Measurements from ENCODE around the gene C3orf20. TPM values are rescaled to one million over a fixed set of nuclear protein-coding genes. Genes with fewer than 3 reads are reported as not detected.

The C3orf20 gene
- total and polyA plus RNA-seq, 9 of the 15 experiments (the other 6 are each of a cell fraction or from before 2014, with no cell fraction given): 0.04 TPM; not detected in 8

GRCh38 chr3:14726441-14726780 is 51.5 kb downstream of the C3orf20 start:
- FAIRE-seq (no peak), ATAC-seq (no peak), DNase-seq (ENCODE audit: extremely low read depth in 1 of 4, low spot score in 3 of 4) (no peak)
- Histone ChIP-seq H3K36me3 (ENCODE audit: control insufficient read depth, insufficient read depth, low read length) (no peaks in the 10 kb centered on the region), H4K20me1 (replicated peaks; ENCODE audit: control insufficient read depth, insufficient read depth, low read length) (no peaks in the 10 kb centered on the region), H3K4me3 (no peak overlapping the region), H3K4me1 (replicated peaks in 1 of 2; ENCODE audit: control insufficient read depth in 2 of 2, insufficient read depth in 2 of 2, low read length in 2 of 2) (no peaks in the 10 kb centered on the region), H3K79me2 (ENCODE audit: control insufficient read depth, insufficient read depth, low read length) (no peaks in the 10 kb centered on the region), H3K9ac (ENCODE audit: insufficient read depth in 1 of 2, low read depth in 2 of 2, low read length in 2 of 2) (no peak overlapping the region), H3K27ac (ENCODE audit: extremely low read depth, low read depth, low read length) (no peak overlapping the region), H2AFZ (ENCODE audit: low read depth, low read length) (no peak overlapping the region), H3K9me3 (replicated peaks; ENCODE audit: control insufficient read depth, insufficient read depth, low read depth, low read length) (no peaks in the 10 kb centered on the region), H3K4me2 (ENCODE audit: insufficient read depth, low read length) (no peak overlapping the region), H3K9me1 (ENCODE audit: control insufficient read depth, insufficient read depth, low read length) (no peaks in the 10 kb centered on the region), H3K27me3 (ENCODE audit: control insufficient read depth in 2 of 2, insufficient read depth in 2 of 2, low read length in 2 of 2) (peaks cover 10 to 38% of the 10 kb centered on the region in 2 experiments; a peak in 4 of 5 replicates)
- intact Hi-C loops (cut with micrococcal nuclease): no loop called here
- BruUV-seq (replicated peaks): no TSS peak
- CTCF ChIA-PET (ENCODE audit: low intra/inter-chr PET ratio): no interaction called here
- in situ Hi-C loops (cut with MboI): no loop called here
- no peak for TF ChIP-seq CC2D1A (IDR thresholded peaks at IDR 0.05)
- no peak for TF ChIP-seq HINFP (tag; conservative IDR thresholded peaks at IDR 0.05; ENCODE audit: low read depth)
- no peak for TF ChIP-seq EWSR1 (IDR thresholded peaks at IDR 0.05; ENCODE audit: borderline replicate concordance, low read depth, partially characterized antibody)
- no peak for TF ChIP-seq ZNF766 (CRISPR knock-in tag; conservative IDR thresholded peaks at IDR 0.05)
- POLR2A ChIA-PET: interaction anchor here (0.7 kb wide), 1 partner anchor 36 kb away, joined by 3 read pairs; no protein-coding TSS in a partner anchor
- WGBS (ENCODE audit: insufficient coverage, low coverage, missing lambda C conversion rate): under 1% methylated on average over 6 of the region's 6 CpGs

- in situ Hi-C loops (cut with MboI) (no loop called here), intact Hi-C loops (cut with micrococcal nuclease) (no loop called here)
- TF ChIP-seq SIRT6 (IDR thresholded peaks at IDR 0.05; ENCODE audit: low read depth, low read length) (no peak), HEY1 (CRISPR knock-in tag; IDR thresholded peaks at IDR 0.05; ENCODE audit: borderline replicate concordance) (no peak), POU5F1 (IDR thresholded peaks at IDR 0.05; ENCODE audit: borderline replicate concordance, low read depth, low read length, partially characterized antibody) (no peak), HDGF (IDR thresholded peaks at IDR 0.05) (no peak), KDM5B (IDR thresholded peaks at IDR 0.05; ENCODE audit: insufficient replicate concordance, low read depth, low read length) (no peak), POLR2AphosphoS5 (IDR thresholded peaks at IDR 0.05; ENCODE audit: control insufficient read depth, insufficient read depth, low read depth, low read length) (no peak), SREBF1 (IDR thresholded peaks at IDR 0.05; ENCODE audit: borderline replicate concordance, low read depth, low read length) (no peak)
- H3K36me3 ChIP-seq (ENCODE audit: control insufficient read depth, insufficient read depth, low read length): no peaks in the 10 kb centered on the region
- H3K9me3 ChIP-seq (replicated peaks; ENCODE audit: control insufficient read depth, insufficient read depth, low read depth, low read length): no peaks in the 10 kb centered on the region
- H3K9me1 ChIP-seq (ENCODE audit: control insufficient read depth, insufficient read depth, low read length): no peaks in the 10 kb centered on the region
- ATAC-seq (no peak; the same call in 2 of the 3 replicates), DNase-seq (ENCODE audit: extremely low read depth in 1 of 4, low spot score in 3 of 4) (no peak), FAIRE-seq (no peak)
- H2AFZ ChIP-seq (ENCODE audit: low read depth, low read length): no peak overlapping the region
- H3K27me3 ChIP-seq (ENCODE audit: control insufficient read depth in 2 of 2, insufficient read depth in 2 of 2, low read length in 2 of 2): peaks cover 10 to 34% of the 10 kb centered on the region in 2 experiments; a peak in 4 of 5 replicates
- no peak overlapping the region for H3K4me2 ChIP-seq (ENCODE audit: insufficient read depth, low read length)
- no peaks in the 10 kb centered on the region for H4K20me1 ChIP-seq (replicated peaks; ENCODE audit: control insufficient read depth, insufficient read depth, low read length)
- no peak overlapping the region for H3K27ac ChIP-seq (ENCODE audit: extremely low read depth, low read depth, low read length)
- POLR2A ChIA-PET: interaction anchor here (0.5 to 1.6 kb wide), 2 partner anchors 23 to 38 kb away, joined by 3 read pairs; no protein-coding TSS in a partner anchor
- 0% methylated on average over 5 of the region's 5 CpGs for WGBS (ENCODE audit: insufficient coverage, low coverage, missing lambda C conversion rate)
- BruUV-seq (replicated peaks): no TSS peak
- no peaks in the 10 kb centered on the region for H3K4me1 ChIP-seq (replicated peaks in 1 of 2; ENCODE audit: control insufficient read depth in 2 of 2, insufficient read depth in 2 of 2, low read length in 2 of 2)
- CTCF ChIA-PET (ENCODE audit: low intra/inter-chr PET ratio): no interaction called here
- no peak overlapping the region for H3K4me3 ChIP-seq
- H3K79me2 ChIP-seq (ENCODE audit: control insufficient read depth, insufficient read depth, low read length): no peaks in the 10 kb centered on the region
- H3K9ac ChIP-seq (ENCODE audit: insufficient read depth in 1 of 2, low read depth in 2 of 2, low read length in 2 of 2): no peak overlapping the region
Measured at GRCh38 chr3:14728113-14728512, 53.2 kb downstream of the C3orf20 start.
